Measurements from ENCODE around the gene ZNF783.
"Not testable (repeated sequence)": the region's sequence is repeated elsewhere in the genome, so short reads cannot be mapped to it uniquely, and the experiment has no call there.

The ZNF783 gene

GRCh38 chr7:149306854-149307253, 44.9 kb downstream of the ZNF783 start:
- DNase-seq = no peak

- DNase-seq = no peak
Observed at GRCh38 chr7:149307775-149308501, 45.9 kb downstream of the ZNF783 start.

GRCh38 chr7:149310113-149310836, 48.3 kb downstream of the ZNF783 start:
- no peak for DNase-seq

GRCh38 chr7:149310990-149311573, 49.1 kb downstream of the ZNF783 start:
- DNase-seq = no peak

- no peak for DNase-seq
Observed at GRCh38 chr7:149313981-149314380, 52.0 kb downstream of the ZNF783 start.

- no peak for DNase-seq
Observed at GRCh38 chr7:149316606-149317005, 54.6 kb downstream of the ZNF783 start.

GRCh38 chr7:149317496-149317895, 55.5 kb downstream of the ZNF783 start:
- DNase-seq = no peak

- DNase-seq = no peak
Observed at GRCh38 chr7:149317986-149318672, 56.1 kb downstream of the ZNF783 start.

- DNase-seq = no peak
Observed at GRCh38 chr7:149319376-149319775, 57.4 kb downstream of the ZNF783 start.

- DNase-seq = no peak
Observed at GRCh38 chr7:149320313-149321124, 58.5 kb downstream of the ZNF783 start.

GRCh38 chr7:149321125-149321905, 59.3 kb downstream of the ZNF783 start:
- DNase-seq = not testable (repeated sequence)

GRCh38 chr7:149321978-149322541, 60.1 kb downstream of the ZNF783 start:
- no peak for DNase-seq

- no peak for DNase-seq
Observed at GRCh38 chr7:149322737-149323136, 60.7 kb downstream of the ZNF783 start.

GRCh38 chr7:149325248-149325647, 63.3 kb downstream of the ZNF783 start:
- DNase-seq = no peak

GRCh38 chr7:149329265-149329664, 67.3 kb downstream of the ZNF783 start:
- DNase-seq = no peak

GRCh38 chr7:149329766-149330334, 67.9 kb downstream of the ZNF783 start:
- no peak for DNase-seq

- no peak for DNase-seq
Observed at GRCh38 chr7:149330914-149331567, 69.0 kb downstream of the ZNF783 start.

GRCh38 chr7:149332602-149333320, 70.8 kb downstream of the ZNF783 start:
- not testable (repeated sequence) for DNase-seq

GRCh38 chr7:149333321-149333717, 71.3 kb downstream of the ZNF783 start:
- no peak for DNase-seq

GRCh38 chr7:149334219-149334618, 72.2 kb downstream of the ZNF783 start:
- no peak for DNase-seq

Data from stimulated activated CD4-positive, alpha-beta T cell treated with anti-CD3 and anti-CD28 coated beads, Interleukin-4, amount 100 ng/mL, for 1 hour (primary cell).